Hematopoietic multipotent progenitor cell treated with erythropoietin and hydrocortisone succinate and interleukin-3 and kit ligand, for 15 days (in vitro differentiated cells): ENCODE data around the gene ARID5A.
A peak's percentile ranks its signal among the peaks of the same experiment; 100 is the strongest.
"Not testable (repeated sequence)": the region's sequence is repeated elsewhere in the genome, so short reads cannot be mapped to it uniquely, and the experiment has no call there.

ENCODE experiments used
- DNase-seq: peaks from one replicate; pipeline ENCODE4 v3.0.0-alpha.2; 2015; ENCODE audit warnings: low spot score

Gene ARID5A

DNA sequence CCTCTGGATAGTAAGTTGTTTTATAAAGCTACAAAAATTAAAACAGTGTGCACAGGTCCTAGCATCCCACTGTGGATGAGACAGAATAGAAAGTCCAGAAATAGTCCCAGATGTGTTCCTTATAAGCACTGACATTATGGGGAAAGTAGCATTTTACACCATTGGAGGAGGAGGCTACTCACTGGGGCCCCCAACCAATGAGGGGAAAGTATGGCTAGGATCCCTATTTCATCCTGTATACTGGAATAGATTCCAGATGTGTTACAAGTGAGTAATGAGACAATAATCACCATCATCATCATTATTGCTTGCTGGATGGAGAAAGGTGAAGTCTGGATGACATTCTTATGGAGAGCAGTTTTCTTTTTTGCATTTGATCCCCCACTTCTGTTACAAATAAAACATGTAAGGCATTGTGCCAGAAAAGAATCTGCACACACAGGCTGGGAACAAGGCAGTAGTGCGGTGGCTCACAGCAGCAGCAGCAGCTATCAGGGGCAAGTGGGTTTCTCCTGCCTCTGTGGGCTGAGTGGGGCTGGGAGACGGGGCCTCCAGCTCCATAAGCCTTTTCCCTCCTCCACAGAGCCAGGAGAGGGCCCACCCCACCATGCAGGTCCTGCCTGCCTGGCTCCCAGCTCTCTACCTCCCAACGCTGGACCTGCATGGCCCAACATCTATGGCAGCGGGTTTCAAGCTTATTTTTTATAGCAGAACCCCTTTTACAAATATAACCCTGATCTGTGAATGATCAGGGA is 5.0 kb downstream of the ARID5A start:
- no peak for DNase-seq

DNA sequence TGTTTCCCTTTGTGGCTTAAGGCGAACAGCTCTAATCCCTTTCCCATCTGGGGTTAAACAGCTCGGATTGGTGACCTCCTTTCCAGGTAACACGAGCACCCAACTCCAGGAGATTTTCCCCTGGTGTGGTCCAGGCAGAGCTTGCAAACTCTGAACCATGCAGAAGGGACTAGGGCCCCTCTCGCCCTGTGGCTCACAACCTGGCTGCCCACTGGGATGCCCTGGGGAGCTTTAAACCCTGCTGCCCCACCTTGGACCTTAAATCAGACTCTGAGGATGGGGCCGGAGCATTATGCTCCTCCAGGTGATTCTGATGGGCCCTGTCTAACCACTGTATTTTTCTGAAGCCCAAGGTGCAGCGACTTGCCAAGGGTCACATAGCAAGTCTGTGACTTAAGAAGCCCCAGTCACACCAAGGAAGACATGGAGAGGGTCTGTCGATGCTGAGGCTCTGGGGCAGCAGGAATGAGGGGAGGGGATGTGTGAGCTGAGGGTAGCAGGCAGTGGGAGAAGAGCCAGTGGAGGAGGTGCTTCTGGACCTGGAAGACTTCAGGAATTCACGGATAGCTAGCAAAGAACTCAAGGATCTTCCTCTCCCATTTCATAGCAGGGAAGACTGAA is 5.9 kb downstream of the ARID5A start:
- no peak for DNase-seq

GRCh38 chr2:96546321-96546720 is 9.8 kb downstream of the ARID5A start:
- no peak for DNase-seq

DNA sequence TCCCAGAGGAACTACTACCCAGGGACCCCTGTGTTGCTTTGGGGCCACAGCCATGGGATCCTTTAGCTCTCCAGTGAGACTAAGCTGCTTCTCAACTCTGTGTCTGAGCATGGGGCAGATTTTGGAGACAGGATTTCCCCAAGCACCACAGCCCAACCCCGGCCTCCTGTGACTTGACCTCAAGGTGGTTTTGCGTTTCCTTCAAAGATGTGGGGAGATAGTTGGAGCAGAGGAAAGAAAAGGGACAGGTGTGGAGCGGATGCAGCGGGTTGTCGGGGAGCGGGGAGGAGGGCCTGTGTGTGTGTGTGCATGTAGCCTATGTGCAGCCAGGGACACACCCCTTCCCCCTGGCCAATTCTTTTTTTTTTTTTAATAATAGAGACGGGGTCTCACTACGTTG is 10.2 kb downstream of the ARID5A start:
- no peak for DNase-seq

GRCh38 chr2:96547203-96547641 is 10.7 kb downstream of the ARID5A start:
- DNase-seq, result no peak

DNA sequence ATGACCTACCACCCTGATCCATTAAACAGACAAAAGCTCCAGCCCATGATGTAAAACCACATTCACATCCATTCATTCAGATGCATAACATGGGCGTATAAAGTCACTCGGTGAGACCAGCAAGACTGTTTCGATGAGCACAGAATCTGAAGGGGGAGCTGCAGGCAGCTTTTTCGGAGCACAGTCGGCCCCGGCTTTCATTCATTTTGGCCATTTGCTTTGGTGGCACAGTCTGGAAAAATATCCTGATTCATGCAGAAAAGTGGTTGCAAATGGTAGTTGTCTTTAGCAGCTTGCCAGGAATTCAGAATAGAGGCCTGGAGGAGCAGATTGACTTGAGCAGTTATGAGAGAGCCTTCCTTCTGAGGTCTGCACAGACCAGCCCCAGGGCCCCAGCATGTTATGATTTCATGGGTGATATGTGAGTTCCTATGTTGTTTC is 11.2 kb downstream of the ARID5A start:
- DNase-seq, result no peak

- DNase-seq, result no peak
Measured at GRCh38 chr2:96548558-96549465, 12.3 kb downstream of the ARID5A start.

DNA sequence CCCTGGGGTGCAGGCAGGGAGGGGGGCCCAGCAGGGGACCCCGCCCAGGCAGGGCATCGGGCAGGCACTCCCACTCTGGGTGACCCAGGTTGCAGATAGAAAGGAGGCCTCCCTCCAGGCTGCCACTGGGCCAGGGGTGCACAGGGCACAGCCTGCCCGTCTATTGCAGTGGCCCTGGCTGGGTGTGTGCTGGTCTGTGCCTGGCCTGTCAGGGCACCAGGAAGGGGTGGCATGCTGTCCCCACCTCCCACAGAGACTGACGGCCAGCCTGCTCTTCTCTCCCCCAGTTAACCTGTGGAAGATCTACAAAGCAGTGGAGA is 12.9 kb downstream of the ARID5A start:
- no peak for DNase-seq

DNA sequence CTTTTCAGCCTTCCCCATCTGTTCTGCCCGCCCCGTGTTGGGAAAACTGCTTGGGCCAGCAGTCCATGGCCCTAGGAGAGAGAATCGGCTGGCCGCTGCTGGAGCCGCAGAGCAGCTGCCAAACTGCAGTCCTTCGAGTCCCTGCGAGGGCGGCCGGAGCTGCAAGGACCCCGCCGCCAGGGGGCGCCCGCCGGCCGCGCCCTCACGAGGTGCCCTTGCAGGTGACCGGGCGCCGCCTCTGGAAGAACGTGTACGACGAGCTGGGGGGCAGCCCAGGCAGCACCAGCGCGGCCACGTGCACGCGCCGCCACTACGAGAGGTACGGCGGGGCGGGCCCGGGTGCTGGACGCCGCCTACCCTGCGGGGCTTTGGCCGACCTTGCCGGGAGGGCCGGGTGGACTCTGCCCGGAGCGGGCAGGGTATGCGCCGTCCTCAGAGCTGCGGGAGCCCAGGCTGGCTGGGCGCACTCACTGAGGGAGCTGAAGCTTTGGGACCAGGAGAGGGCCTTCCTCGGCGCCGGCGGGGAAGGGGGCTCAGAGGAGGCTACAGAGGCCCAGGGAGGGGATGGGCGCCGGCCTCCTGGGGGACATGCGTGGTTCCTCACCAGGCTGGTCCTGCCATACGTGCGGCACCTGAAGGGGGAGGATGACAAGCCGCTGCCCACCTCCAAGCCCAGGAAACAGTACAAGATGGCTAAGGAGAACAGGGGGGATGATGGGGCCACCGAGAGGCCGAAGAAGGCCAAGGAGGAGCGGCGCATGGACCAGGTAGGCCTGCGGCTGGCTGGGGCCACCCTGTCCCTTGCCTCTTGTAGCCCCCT is 13.6 kb downstream of the ARID5A start:
- peak; percentile 35 for DNase-seq

- DNase-seq, result no peak
Measured at GRCh38 chr2:96550787-96551604, 14.4 kb downstream of the ARID5A start.

DNA sequence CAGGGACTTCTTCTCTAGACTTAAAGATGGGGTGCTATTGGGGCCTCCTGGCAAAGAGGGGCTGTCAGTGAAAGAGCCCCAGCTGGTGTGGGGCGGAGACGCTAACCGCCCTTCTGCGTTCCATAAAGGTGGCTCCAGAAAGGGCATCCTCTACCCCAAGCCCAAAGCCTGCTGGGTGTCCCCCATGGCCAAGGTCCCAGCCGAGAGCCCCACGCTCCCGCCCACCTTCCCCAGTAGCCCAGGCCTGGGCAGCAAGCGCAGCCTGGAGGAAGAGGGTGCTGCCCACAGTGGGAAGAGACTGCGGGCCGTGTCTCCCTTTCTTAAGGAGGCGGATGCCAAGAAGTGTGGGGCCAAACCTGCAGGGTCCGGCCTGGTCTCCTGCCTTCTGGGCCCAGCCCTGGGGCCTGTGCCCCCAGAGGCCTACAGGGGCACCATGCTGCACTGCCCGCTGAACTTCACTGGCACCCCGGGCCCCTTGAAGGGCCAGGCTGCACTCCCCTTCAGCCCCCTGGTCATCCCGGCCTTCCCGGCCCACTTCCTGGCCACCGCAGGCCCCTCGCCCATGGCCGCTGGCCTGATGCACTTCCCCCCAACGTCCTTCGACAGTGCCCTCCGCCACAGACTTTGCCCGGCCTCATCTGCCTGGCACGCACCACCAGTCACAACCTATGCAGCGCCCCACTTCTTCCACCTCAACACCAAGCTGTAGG is 15.2 kb downstream of the ARID5A start:
- no peak for DNase-seq

DNA sequence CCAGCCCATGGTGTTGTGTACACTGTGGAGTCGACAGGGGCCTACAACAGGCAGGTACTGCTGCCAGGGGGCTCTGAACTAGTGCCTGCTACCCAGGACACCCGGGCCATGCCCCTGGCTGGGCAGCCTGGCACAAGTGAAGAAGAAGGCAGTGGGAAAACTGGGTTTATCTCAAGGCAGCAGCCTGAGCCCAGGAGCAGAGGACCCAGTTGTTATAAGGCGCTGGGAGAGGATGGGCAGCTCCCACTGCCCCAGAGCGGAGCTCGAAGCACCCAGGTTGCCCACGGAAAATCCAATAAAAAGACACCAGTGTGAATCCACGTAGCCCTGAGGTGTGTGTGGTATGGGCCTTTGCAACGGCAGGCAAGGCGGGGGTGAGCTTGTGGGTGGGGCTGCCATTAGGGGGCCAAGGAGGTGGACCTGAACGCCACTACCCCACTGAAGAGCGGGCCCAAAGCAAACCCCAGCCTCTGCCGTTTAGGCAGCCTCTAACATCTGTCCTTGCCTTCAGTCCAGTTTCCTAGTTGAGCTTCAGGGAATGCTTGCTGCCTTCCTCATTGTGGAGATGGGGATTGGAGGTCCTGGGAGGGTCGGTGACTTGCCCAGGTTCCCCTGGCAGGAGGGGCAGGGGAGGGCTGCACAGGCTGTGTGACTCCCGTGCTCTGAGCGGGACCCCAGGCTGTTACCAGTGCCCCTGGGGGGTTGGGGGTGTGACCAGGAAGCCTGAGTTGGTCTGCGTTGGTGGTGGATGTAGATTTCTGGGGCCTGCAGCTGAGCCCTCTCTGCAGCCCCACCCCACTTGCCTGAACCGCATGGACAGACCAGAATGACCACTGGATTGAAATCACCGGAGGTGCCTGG is 16.0 kb downstream of the ARID5A start:
- no peak for DNase-seq

DNA sequence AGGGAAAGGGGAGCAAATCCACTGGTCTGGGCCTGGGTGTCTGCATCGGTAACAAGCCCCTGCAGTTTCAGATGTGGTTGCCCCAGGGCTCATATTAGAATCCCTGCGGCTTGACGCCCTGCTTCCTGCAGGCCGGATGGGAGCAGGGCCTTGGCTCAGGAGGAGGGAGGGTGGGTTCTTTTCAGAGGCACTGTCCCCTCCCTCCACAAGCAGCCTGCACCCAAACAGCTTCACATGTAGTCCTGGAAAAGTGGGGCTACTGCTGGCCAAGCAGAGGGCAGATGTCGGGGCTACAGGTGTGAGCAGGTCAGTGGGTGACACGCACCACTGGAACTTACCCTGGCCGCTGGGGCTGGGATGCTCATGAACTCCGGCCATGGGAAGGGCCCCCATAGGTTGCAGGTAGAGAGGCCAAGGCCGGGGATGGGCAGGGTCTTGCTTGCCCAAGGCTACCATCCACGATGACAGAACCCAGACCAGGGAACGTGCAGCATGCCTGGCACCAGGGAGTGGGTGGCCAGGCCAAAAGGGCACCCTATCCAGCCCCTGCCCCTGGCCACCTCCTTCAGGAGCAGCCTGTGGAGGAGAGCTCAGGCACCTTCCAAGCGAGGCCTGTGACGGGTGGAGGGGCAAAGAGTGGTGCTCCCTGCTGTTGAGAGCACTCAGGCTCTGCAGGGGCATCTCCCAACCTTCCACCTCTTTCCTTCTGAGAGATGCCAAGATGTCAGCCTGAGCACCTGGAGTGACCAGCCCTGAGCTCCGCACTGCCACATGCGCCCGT is 16.8 kb downstream of the ARID5A start:
- no peak for DNase-seq

DNA sequence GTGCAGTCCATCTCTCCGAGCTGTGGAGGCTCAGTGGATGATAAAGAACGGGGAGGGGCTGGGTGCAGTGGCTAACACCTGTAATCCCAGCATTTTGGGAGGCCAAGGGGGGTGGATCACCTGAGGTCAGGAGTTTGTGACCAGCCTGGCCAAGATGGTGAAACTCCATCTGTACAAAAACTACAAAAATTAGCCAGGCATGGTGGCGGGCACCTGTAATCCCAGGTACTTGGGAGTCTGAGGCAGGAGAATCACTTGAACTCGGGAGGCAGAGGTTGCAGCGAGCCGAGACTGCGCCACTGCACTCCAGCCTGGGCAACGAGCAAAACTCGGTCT is 17.4 kb downstream of the ARID5A start:
- DNase-seq, result not testable (repeated sequence)

- DNase-seq, result peak; percentile 60
Measured at GRCh38 chr2:96554293-96555145, 18.0 kb downstream of the ARID5A start.

GRCh38 chr2:96555146-96555610 is 18.6 kb downstream of the ARID5A start:
- no peak for DNase-seq

GRCh38 chr2:96556441-96557330 is 20.1 kb downstream of the ARID5A start:
- no peak for DNase-seq
